NCI-H69 (cell line): ENCODE results near the gene ARMCX1.
A peak's percentile ranks its signal among the peaks of the same experiment; 100 is the strongest.
"Not testable (repeated sequence)": the region's sequence is repeated elsewhere in the genome, so short reads cannot be mapped to it uniquely, and the experiment has no call there.

Experiments
- DNase-seq: peaks from one replicate; lab custom pipeline; 2025; lab: John Stamatoyannopoulos, UW

Gene ARMCX1

DNA sequence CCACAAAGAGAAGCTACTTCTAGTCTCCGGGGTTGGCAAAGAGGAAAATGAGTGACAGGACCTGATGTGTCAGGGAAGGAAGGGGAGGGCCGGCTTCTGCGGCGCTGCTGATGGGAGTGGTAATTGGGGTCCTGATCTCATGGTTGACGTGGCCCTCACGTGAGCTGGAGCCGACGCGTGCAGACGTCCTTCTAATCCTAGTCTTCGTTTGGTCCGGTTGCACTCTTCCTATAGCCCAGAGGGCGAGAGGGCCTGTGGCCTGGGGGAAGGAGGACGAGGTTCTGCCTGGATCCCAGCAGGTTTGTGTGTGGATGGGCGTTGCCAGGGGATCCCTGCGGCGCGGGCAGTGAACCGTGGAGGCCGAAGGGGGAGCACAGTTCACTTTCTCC, at the start of gene ARMCX1:
Gene ARMCX1, plus strand, starts transcription at position 186 of the 389 bp plus-strand sequence. CDS start 2,384 bp downstream, outside the sequence.
- DNase-seq = peak; percentile 62

DNA sequence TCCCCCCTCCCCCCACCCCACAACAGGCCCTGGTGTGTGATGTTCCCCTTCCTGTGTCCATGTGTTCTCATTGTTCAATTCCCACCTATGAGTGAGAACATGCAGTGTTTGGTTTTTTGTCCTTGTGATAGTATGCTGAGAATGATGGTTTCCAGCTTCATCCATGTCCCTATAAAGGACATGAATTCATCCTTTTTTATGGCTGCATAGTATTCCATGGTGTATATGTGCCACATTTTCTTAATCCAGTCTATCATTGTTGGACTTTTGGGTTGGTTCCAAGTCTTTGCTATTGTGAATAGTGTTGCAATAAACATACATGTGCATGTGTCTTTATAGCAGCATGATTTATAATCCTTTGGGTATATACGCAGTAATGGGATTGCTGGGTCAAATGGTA, 47.4 kb upstream of the ARMCX1 start:
- DNase-seq = not testable (repeated sequence)

DNA sequence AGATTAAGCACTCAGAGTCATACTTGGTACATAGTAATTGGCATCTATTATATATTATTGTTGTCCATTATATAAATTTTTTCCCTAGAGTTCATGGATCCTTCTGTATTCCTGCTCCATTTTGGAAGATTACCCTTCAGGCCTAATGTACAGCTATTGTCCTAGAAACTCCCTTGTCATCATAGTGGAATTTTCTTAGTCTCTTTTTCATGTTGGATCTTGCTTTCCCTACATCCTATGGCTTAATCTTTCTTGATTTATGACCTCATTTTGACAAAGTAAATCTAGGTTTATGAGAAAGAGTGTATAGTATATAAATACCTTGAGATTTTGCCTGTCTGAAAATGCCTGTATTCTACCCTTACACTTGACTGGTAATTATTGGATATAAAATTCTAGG, 43.0 kb upstream of the ARMCX1 start:
- no peak for DNase-seq

DNA sequence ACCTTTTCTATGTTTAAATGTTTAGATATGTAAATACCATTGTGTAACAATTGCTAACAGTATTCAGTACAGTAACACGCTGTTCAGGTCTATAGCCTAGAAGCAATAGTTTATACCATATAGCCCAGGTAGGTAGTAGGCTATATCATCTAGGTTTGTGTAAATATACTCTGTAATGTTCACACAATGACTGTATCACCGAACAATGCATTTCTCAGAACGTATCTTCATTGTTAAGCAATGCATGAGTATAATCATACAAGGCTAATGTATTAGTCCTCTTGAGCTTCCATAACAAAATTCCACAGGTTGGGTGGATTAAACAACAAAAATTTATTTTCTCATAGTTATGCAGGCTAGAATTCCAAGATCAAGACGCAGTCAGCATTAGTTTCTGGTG, 42.4 kb upstream of the ARMCX1 start:
- no peak for DNase-seq

DNA sequence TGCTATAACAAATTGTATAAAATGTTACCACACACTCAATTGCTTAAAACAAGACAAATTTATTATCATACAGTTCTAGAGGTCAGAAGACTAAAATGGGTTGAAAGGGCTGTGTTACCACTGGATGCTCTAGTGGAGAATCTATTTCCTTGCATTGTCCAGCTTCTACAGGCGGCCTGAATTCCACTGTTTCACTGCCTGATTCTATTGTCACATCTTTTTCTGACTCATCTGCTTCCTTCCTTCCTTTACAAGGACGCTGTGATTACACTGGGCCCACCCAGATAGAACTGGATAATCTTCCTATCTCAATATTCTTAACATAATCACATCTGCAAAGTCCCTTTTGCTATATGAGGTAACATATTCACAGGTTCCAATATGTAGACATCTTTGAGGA, 19.4 kb upstream of the ARMCX1 start:
- DNase-seq = no peak

DNA sequence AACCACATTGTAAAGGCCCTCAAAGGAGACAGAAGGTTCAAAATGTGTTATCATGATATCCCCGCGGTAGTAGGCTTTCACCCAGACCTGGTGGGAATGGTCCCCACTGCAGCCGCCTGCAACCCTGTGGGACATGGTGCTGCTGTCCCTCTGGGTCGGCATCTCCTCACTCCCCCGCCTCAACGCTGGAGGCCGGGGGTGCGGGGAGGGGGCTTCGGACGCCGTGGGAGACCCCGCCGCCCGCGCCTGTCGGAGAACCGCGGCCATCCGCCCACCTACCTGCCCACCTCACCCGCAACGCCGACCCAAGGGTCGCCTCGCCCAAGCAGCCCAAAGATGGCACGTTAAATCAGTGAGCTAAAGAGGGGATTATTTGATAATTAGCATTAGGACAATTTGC, 11.2 kb upstream of the ARMCX1 start:
- DNase-seq = no peak

DNA sequence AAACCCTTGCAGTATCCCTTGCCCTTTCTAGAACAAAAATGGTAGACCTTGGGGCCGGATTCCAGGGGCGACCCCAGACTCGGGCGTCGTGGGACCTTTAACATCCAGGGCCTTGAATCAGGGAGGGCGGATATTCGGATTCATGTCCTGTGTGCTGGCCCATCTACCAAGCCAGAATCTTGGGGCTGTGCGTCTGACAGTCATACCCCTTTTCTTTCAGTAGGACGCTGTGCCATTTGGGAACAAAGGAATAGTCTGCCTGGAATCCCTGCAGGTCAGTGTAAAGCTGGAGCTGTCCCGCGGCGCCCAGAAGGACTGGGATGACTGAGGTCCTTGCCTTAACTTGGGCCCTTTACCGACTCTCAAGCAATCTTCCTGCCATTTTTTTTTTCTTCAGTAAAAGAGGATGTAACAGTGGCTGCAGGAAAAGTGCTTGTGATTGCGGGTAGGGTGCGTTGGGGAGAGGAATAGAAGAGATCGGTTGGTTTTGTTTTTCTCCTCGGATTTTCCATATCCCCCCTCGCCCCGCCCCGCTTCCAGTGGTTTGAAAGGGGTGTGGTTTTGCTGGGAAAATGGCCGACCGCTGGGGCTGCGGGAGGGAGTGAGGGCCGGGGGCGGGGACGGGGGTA, 518 bp downstream of the ARMCX1 start:
- peak; percentile 54 for DNase-seq

DNA sequence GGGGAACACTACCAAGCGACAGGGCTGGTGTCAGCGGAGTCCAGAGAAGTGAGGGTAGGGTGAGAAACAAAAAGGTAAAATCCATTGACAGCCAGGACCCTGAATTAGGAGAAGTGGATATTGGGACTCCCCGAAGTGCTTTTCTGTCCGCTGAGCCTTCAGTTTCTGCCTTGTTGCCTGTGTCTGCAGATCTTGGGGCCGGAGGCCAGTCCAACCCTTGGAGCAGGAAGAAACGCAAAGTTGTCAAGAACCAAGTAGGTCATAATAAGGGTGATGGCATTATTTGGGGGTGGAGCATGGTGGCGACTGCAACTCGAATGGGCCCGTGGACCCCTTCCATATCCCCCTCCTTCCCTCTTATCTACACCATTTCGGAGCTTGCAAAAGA, 1.0 kb downstream of the ARMCX1 start:
- DNase-seq = no peak

DNA sequence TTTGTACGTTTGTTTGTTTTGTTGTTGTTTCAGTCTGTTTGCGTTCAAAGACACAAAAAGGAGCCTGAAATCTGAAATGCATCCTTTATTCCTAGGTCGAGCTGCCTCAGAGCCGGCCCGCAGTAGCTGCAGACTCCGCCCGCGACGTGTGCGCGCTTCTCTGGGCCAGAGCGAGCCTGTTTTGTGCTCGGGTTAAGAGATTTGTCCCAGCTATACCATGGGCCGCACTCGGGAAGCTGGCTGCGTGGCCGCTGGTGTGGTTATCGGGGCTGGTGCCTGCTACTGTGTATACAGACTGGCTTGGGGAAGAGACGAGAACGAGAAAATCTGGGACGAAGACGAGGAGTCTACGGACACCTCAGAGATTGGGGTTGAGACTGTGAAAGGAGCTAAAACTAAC, 2.4 kb downstream of the ARMCX1 start:
- no peak for DNase-seq

DNA sequence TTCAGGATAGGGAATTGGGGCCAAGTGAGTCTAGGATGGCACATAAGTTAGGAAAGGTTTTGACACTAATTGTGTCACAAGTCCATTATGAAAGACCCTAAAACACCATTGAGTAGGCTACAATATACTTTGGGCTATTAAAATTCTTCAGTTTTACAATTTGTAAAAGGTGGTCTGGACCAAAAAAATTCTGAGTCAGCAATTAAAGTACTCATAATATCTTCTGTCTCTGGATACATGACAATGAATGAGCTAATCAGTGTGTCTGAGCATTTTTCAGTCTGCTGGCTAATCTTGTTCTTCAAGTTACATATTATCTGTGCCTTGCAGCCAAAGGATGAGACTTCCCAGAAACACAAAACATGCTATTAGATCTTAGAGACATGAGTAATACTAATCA, 14.3 kb downstream of the ARMCX1 start:
- DNase-seq = no peak

DNA sequence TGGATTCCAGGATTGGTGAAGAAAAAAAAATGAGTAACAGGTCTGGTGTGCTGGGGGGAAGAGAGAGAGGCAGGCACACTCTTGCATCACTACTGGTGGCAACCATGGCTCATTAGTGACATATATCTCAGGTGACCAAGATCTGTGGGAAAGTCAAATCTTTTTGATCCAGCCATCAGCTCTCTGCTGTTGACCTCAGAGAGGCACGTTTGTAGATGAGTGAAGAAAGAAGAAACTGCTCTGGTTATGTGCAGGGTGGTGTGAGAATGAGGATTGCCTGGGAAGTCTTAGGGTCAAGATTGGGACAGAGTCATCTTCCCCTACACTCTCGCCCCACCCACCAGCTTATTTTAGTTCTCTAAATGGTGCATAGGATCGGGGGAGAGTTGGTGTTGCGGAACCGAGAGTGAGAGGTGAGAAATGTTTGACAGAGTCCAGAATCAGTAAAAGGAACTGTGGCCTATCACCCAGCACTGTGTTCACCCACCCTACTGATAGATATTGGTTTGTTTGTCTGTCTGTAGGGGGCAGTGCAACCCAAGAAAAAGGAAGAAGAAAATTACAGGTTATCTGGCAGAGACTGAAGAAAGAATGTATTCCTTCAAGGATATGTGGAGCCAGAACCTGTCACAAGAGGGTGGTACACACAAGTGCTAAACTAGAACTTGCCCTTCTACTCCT, 45.5 kb downstream of the ARMCX1 start:
- peak; percentile 78 for DNase-seq

DNA sequence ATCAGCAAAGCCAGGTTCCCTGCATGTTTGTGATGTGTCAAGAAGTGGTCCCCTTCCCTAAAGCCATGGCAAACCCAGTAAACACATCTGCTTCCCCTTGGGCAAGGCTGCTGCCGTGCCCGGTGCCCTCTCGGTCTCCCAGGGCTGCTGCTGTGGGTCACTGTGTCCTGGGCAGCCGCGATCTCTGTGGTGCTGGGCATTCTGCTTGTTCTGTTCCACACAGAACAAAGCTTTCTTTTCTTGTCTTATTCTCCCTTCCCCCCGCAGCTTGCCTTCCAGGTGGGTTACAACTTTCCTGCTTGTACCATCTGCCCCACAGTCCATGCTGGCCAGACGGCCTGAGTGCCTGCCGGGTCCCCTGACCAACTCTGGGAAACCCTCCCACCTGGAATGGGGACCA, 49.2 kb downstream of the ARMCX1 start:
- not testable (repeated sequence) for DNase-seq

DNA sequence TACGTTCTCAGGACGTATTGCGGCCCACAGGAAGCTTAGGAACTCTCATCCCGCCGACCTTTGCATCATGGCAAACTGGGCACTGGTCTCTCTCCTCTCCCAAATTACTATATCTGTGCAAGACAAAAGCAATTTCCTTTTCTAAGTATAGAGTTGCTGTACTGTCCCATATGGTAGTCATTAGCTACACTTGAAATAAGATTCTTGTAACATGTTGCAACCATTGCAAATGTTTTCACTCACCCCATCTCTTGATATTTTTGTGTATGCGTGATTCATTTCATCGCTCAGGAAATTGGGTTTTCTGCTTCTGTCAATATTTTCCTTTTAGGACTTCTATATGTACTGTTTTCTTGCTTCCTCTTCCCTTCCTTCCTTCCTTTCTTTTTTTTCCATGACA, 51.7 kb downstream of the ARMCX1 start:
- DNase-seq = no peak
